Neural progenitor cell (in vitro differentiated cells): ENCODE measurements around the gene CILP.

Source experiments
- CTCF ChIP-seq: fragments of 200-600 bp; sonication (generic); IDR thresholded peaks from 2 replicates; pipeline ENCODE4 v1.5.1; 2017; ENCODE audit warnings: antibody characterized with exemption, mild to moderate bottlenecking
- EZH2phosphoT487 ChIP-seq: fragments of 200-600 bp; sonication (generic); IDR thresholded peaks from 2 replicates; pipeline ENCODE4 v1.6.1; 2017; ENCODE audit warnings: antibody characterized with exemption

DNA sequence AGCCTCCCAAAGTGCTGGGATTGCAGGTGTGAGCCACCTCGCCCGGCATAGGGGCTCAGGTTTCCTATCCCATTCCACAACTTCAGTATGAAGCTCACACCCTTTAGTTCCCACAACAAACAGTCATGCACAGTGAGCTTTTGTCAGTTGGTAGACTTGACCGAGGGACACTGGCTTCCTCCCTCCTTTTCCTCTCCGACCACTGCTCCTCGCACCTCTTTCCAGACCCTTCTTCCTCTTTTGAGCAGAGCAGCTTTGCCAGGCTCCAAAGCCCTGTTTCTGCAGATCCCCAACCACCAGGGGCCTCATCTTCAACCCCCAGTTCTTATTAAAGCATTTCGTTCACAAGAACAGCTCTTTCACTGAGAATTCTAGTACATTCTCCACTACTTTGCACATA is 12.7 kb upstream of the CILP start:
- TF ChIP-seq CTCF (no peak), EZH2phosphoT487 (no peak)
